Measurements from ENCODE around the gene POM121. TPM values are rescaled to one million over a fixed set of nuclear protein-coding genes. Genes with fewer than 3 reads are reported as not detected.
"Not testable (repeated sequence)": the region's sequence is repeated elsewhere in the genome, so short reads cannot be mapped to it uniquely, and the experiment has no call there.

POM121 gene
- total and polyA plus RNA-seq, 2 donors from 2014 or later: 9.6 to 31.4 TPM

- H3K36me3 ChIP-seq (ENCODE audit: control insufficient read depth in 2 of 3, insufficient read depth in 3 of 3, low read length in 3 of 3); H3K27me3 ChIP-seq (ENCODE audit: control insufficient read depth, insufficient read depth, low read length); intact Hi-C loops (cut with DNase I); DNase-seq; H3K9ac ChIP-seq (ENCODE audit: low read length in 3 of 3); H3K4me1 ChIP-seq (ENCODE audit: control insufficient read depth in 2 of 3, insufficient read depth in 2 of 3, low read depth in 1 of 3, low read length in 3 of 3); H3K9me3 ChIP-seq (ENCODE audit: control insufficient read depth in 2 of 3, insufficient read depth in 1 of 3, low read length in 3 of 3); H3K4me3 ChIP-seq (ENCODE audit: low read length in 3 of 3); FAIRE-seq; H3K27ac ChIP-seq (ENCODE audit: low read depth in 2 of 2, low read length in 2 of 2): not testable (repeated sequence)
These were observed 20.7 kb downstream of the POM121 start for GRCh38 chr7:72945597-72945996.

- not testable (repeated sequence) for DNase-seq
These were observed 21.3 kb downstream of the POM121 start for GRCh38 chr7:72946130-72946745.

GRCh38 chr7:72948714-72949113 lies 23.8 kb downstream of the POM121 start:
- H3K4me3 ChIP-seq (ENCODE audit: low read length in 3 of 3); DNase-seq; H3K9me3 ChIP-seq (ENCODE audit: control insufficient read depth in 2 of 3, insufficient read depth in 1 of 3, low read length in 3 of 3); H3K27ac ChIP-seq (ENCODE audit: low read depth in 2 of 2, low read length in 2 of 2); H3K27me3 ChIP-seq (ENCODE audit: control insufficient read depth, insufficient read depth, low read length); intact Hi-C loops (cut with DNase I); H3K9ac ChIP-seq (ENCODE audit: low read length in 3 of 3); FAIRE-seq; H3K36me3 ChIP-seq (ENCODE audit: control insufficient read depth in 2 of 3, insufficient read depth in 3 of 3, low read length in 3 of 3); H3K4me1 ChIP-seq (ENCODE audit: control insufficient read depth in 2 of 3, insufficient read depth in 2 of 3, low read depth in 1 of 3, low read length in 3 of 3): not testable (repeated sequence)

More at GRCh38 chr7:72946130-72946745, 21.3 kb downstream of the POM121 start:
- FAIRE-seq; H3K9me3 ChIP-seq (ENCODE audit: control insufficient read depth in 2 of 3, insufficient read depth in 1 of 3, low read length in 3 of 3); H3K27ac ChIP-seq (ENCODE audit: low read depth in 2 of 2, low read length in 2 of 2); H3K4me1 ChIP-seq (ENCODE audit: control insufficient read depth in 2 of 3, insufficient read depth in 2 of 3, low read depth in 1 of 3, low read length in 3 of 3); H3K27me3 ChIP-seq (ENCODE audit: control insufficient read depth, insufficient read depth, low read length); H3K4me3 ChIP-seq (ENCODE audit: low read length in 3 of 3); H3K9ac ChIP-seq (ENCODE audit: low read length in 3 of 3); intact Hi-C loops (cut with DNase I); H3K36me3 ChIP-seq (ENCODE audit: control insufficient read depth in 2 of 3, insufficient read depth in 3 of 3, low read length in 3 of 3): not testable (repeated sequence)

GRCh38 chr7:72949276-72949675 lies 24.4 kb downstream of the POM121 start:
- H3K27ac ChIP-seq (ENCODE audit: low read depth in 2 of 2, low read length in 2 of 2); H3K4me3 ChIP-seq (ENCODE audit: low read length in 3 of 3); FAIRE-seq; H3K27me3 ChIP-seq (ENCODE audit: control insufficient read depth, insufficient read depth, low read length); H3K9ac ChIP-seq (ENCODE audit: low read length in 3 of 3); H3K9me3 ChIP-seq (ENCODE audit: control insufficient read depth in 2 of 3, insufficient read depth in 1 of 3, low read length in 3 of 3); intact Hi-C loops (cut with DNase I); H3K4me1 ChIP-seq (ENCODE audit: control insufficient read depth in 2 of 3, insufficient read depth in 2 of 3, low read depth in 1 of 3, low read length in 3 of 3); H3K36me3 ChIP-seq (ENCODE audit: control insufficient read depth in 2 of 3, insufficient read depth in 3 of 3, low read length in 3 of 3); DNase-seq: not testable (repeated sequence)

GRCh38 chr7:72949686-72950085 lies 24.8 kb downstream of the POM121 start:
- H3K9me3 ChIP-seq (ENCODE audit: control insufficient read depth in 2 of 3, insufficient read depth in 1 of 3, low read length in 3 of 3); H3K4me1 ChIP-seq (ENCODE audit: control insufficient read depth in 2 of 3, insufficient read depth in 2 of 3, low read depth in 1 of 3, low read length in 3 of 3); H3K27me3 ChIP-seq (ENCODE audit: control insufficient read depth, insufficient read depth, low read length); H3K9ac ChIP-seq (ENCODE audit: low read length in 3 of 3); H3K27ac ChIP-seq (ENCODE audit: low read depth in 2 of 2, low read length in 2 of 2); FAIRE-seq; intact Hi-C loops (cut with DNase I); H3K4me3 ChIP-seq (ENCODE audit: low read length in 3 of 3); H3K36me3 ChIP-seq (ENCODE audit: control insufficient read depth in 2 of 3, insufficient read depth in 3 of 3, low read length in 3 of 3): not testable (repeated sequence)
- peak in 1 of 5 donors; percentile 1 for DNase-seq

- H3K4me3 ChIP-seq (ENCODE audit: low read length in 3 of 3); intact Hi-C loops (cut with DNase I); H3K27me3 ChIP-seq (ENCODE audit: control insufficient read depth, insufficient read depth, low read length); H3K36me3 ChIP-seq (ENCODE audit: control insufficient read depth in 2 of 3, insufficient read depth in 3 of 3, low read length in 3 of 3); H3K27ac ChIP-seq (ENCODE audit: low read depth in 2 of 2, low read length in 2 of 2); H3K9me3 ChIP-seq (ENCODE audit: control insufficient read depth in 2 of 3, insufficient read depth in 1 of 3, low read length in 3 of 3); H3K4me1 ChIP-seq (ENCODE audit: control insufficient read depth in 2 of 3, insufficient read depth in 2 of 3, low read depth in 1 of 3, low read length in 3 of 3); FAIRE-seq; DNase-seq; H3K9ac ChIP-seq (ENCODE audit: low read length in 3 of 3): not testable (repeated sequence)
These were observed 25.5 kb downstream of the POM121 start for GRCh38 chr7:72950432-72950831.

- H3K9ac ChIP-seq (ENCODE audit: low read length in 3 of 3); H3K4me1 ChIP-seq (ENCODE audit: control insufficient read depth in 2 of 3, insufficient read depth in 2 of 3, low read depth in 1 of 3, low read length in 3 of 3); DNase-seq; intact Hi-C loops (cut with DNase I); FAIRE-seq; H3K27ac ChIP-seq (ENCODE audit: low read depth in 2 of 2, low read length in 2 of 2); H3K36me3 ChIP-seq (ENCODE audit: control insufficient read depth in 2 of 3, insufficient read depth in 3 of 3, low read length in 3 of 3); H3K9me3 ChIP-seq (ENCODE audit: control insufficient read depth in 2 of 3, insufficient read depth in 1 of 3, low read length in 3 of 3); H3K4me3 ChIP-seq (ENCODE audit: low read length in 3 of 3); H3K27me3 ChIP-seq (ENCODE audit: control insufficient read depth, insufficient read depth, low read length): not testable (repeated sequence)
These were observed 29.1 kb downstream of the POM121 start for GRCh38 chr7:72953901-72954562.

- DNase-seq; H3K4me3 ChIP-seq (ENCODE audit: low read length in 3 of 3); H3K27ac ChIP-seq (ENCODE audit: low read depth in 2 of 2, low read length in 2 of 2); H3K27me3 ChIP-seq (ENCODE audit: control insufficient read depth, insufficient read depth, low read length); H3K36me3 ChIP-seq (ENCODE audit: control insufficient read depth in 2 of 3, insufficient read depth in 3 of 3, low read length in 3 of 3); intact Hi-C loops (cut with DNase I); H3K9me3 ChIP-seq (ENCODE audit: control insufficient read depth in 2 of 3, insufficient read depth in 1 of 3, low read length in 3 of 3); H3K4me1 ChIP-seq (ENCODE audit: control insufficient read depth in 2 of 3, insufficient read depth in 2 of 3, low read depth in 1 of 3, low read length in 3 of 3); FAIRE-seq; H3K9ac ChIP-seq (ENCODE audit: low read length in 3 of 3): not testable (repeated sequence)
These were observed 29.8 kb downstream of the POM121 start for GRCh38 chr7:72954563-72955198.
